Stimulated activated CD8-positive, alpha-beta memory T cell treated with anti-CD3 and anti-CD28 coated beads, Interleukin-12 subunit alpha, Interleukin-12 subunit beta, amount 100 ng/mL, for 24 hours (primary cell): ENCODE results near the gene SIGLEC9.

Source experiments
- DNase-seq: peaks from one replicate; pipeline ENCODE4 v3.0.0-alpha.2; 2020; ENCODE audit errors: extremely low read depth

SIGLEC9 gene

GRCh38 chr19:51124729-51125128 is at the start of gene SIGLEC9:
Gene SIGLEC9, plus strand, starts transcription at chr19:51124906. Its CDS starts 69 bp downstream, at chr19:51124975.
- DNase-seq = no peak

- DNase-seq = no peak
Observed at GRCh38 chr19:51075998-51076397, 48.7 kb upstream of the SIGLEC9 start.

GRCh38 chr19:51076631-51077213 is 48.0 kb upstream of the SIGLEC9 start:
- DNase-seq = no peak

- no peak for DNase-seq
Observed at GRCh38 chr19:51078104-51078503, 46.6 kb upstream of the SIGLEC9 start.

- no peak for DNase-seq
Observed at GRCh38 chr19:51078731-51079130, 46.0 kb upstream of the SIGLEC9 start.

- no peak for DNase-seq
Observed at GRCh38 chr19:51079481-51080110, 45.1 kb upstream of the SIGLEC9 start.

GRCh38 chr19:51081476-51081875 is 43.2 kb upstream of the SIGLEC9 start:
- no peak for DNase-seq

GRCh38 chr19:51082611-51083010 is 42.1 kb upstream of the SIGLEC9 start, which contains the start of gene KLK14:
Gene KLK14, minus strand, starts transcription at chr19:51082887. Its CDS starts 273 bp downstream, at chr19:51082614.
- no peak for DNase-seq

- DNase-seq = no peak
Observed at GRCh38 chr19:51083181-51083580, 41.5 kb upstream of the SIGLEC9 start.

GRCh38 chr19:51083783-51084182 is 40.9 kb upstream of the SIGLEC9 start:
- DNase-seq = no peak

GRCh38 chr19:51084505-51084904 is 40.2 kb upstream of the SIGLEC9 start:
- no peak for DNase-seq

- DNase-seq = no peak
Observed at GRCh38 chr19:51086153-51086850, 38.4 kb upstream of the SIGLEC9 start.

GRCh38 chr19:51089786-51090185 is 34.9 kb upstream of the SIGLEC9 start:
- DNase-seq = no peak

- no peak for DNase-seq
Observed at GRCh38 chr19:51090471-51090870, 34.2 kb upstream of the SIGLEC9 start.

- DNase-seq = no peak
Observed at GRCh38 chr19:51091126-51091525, 33.6 kb upstream of the SIGLEC9 start.

GRCh38 chr19:51091895-51092873 is 32.5 kb upstream of the SIGLEC9 start:
- no peak for DNase-seq

GRCh38 chr19:51093101-51093500 is 31.6 kb upstream of the SIGLEC9 start:
- DNase-seq = no peak

GRCh38 chr19:51093510-51094345 is 31.0 kb upstream of the SIGLEC9 start:
- DNase-seq = no peak

- DNase-seq = no peak
Observed at GRCh38 chr19:51094696-51095279, 29.9 kb upstream of the SIGLEC9 start.

- DNase-seq = no peak
Observed at GRCh38 chr19:51096473-51097165, 28.1 kb upstream of the SIGLEC9 start.
